WTC11 (cell line): Measurements from ENCODE around the gene SRI. TPM values are rescaled to one million over a fixed set of nuclear protein-coding genes. Genes with fewer than 3 reads are reported as not detected.

Experiments used
- ATAC-seq: fragments of 200-7000 bp; cut with Tn5 transposase; 2 replicates; pipeline ENCODE4 v1.10.0; 2021; ENCODE audit warnings: mild to moderate bottlenecking, moderate library complexity
- CTCF ChIA-PET: fragments of 300-600 bp; sonication (Branson Sonifier 250); formaldehyde crosslinking; loops from one replicate; lab custom pipeline; 2021; ENCODE audit warnings: antibody characterized with exemption; lab: Charles Lee
- POLR2A ChIA-PET: fragments of 350-600 bp; sonication (Branson Sonifier 250); formaldehyde crosslinking; loops from one replicate; lab custom pipeline; 2021; ENCODE audit warnings: antibody characterized with exemption; lab: Charles Lee
- DNase-seq: peaks from one replicate; pipeline ENCODE4 v3.0.0; 2021; ENCODE audit warnings: low spot score
- H3K27ac Mint-ChIP-seq: 2 replicates; pipeline ENCODE4 v1.8.0; 2021; ENCODE audit warnings: mixed read lengths
- H3K27me3 Mint-ChIP-seq: 2 replicates; pipeline ENCODE4 v1.8.0; 2021; ENCODE audit warnings: low read depth, mild to moderate bottlenecking, moderate library complexity, mixed read lengths
- H3K36me3 Mint-ChIP-seq: 2 replicates; pipeline ENCODE4 v1.8.0; 2021; ENCODE audit warnings: mixed read lengths
- H3K4me1 Mint-ChIP-seq: 2 replicates; pipeline ENCODE4 v1.8.0; 2022; ENCODE audit warnings: mixed read lengths
- H3K4me3 Mint-ChIP-seq: 2 replicates; pipeline ENCODE4 v1.8.0; 2021; ENCODE audit warnings: mild to moderate bottlenecking, moderate library complexity, mixed read lengths
- H3K9me3 Mint-ChIP-seq: 2 replicates; pipeline ENCODE4 v1.8.0; 2021; ENCODE audit warnings: mixed read lengths
- ATF1 ChIP-seq: sonication (generic); formaldehyde crosslinking; IDR thresholded peaks from 2 replicates; pipeline ENCODE4 v1.8.1; 2023; ENCODE audit warnings: mild to moderate bottlenecking, moderate library complexity, missing genetic modification reagents
- ESRRA ChIP-seq: sonication (generic); formaldehyde crosslinking; IDR thresholded peaks from 2 replicates; pipeline ENCODE4 v1.8.1; 2022; ENCODE audit warnings: mild to moderate bottlenecking, missing genetic modification reagents, borderline replicate concordance
- GRHL2 ChIP-seq: fragments of 250-450 bp; sonication (Bioruptor Pico); IDR thresholded peaks from 2 replicates; pipeline ENCODE4 v1.8.0; 2022; ENCODE audit warnings: mild to moderate bottlenecking, moderate library complexity; ENCODE audit not compliant: insufficient replicate concordance, severe bottlenecking
- HMGA2 ChIP-seq: fragments of 250-450 bp; sonication (Bioruptor Pico); IDR thresholded peaks from 2 replicates; pipeline ENCODE4 v1.4.0; 2021; ENCODE audit warnings: mild to moderate bottlenecking, moderate library complexity
- KAT7 ChIP-seq: sonication (generic); formaldehyde crosslinking; IDR thresholded peaks from 2 replicates; pipeline ENCODE4 v1.8.1; 2023; ENCODE audit warnings: missing genetic modification reagents, mild to moderate bottlenecking, borderline replicate concordance
- MXD4 ChIP-seq: fragments of 250-450 bp; sonication (Bioruptor Pico); IDR thresholded peaks from 2 replicates; pipeline ENCODE4 v1.8.0; 2021; ENCODE audit warnings: mild to moderate bottlenecking, moderate library complexity, borderline replicate concordance
- NFATC4 ChIP-seq: fragments of 250-450 bp; sonication (Bioruptor Pico); IDR thresholded peaks from 2 replicates; pipeline ENCODE4 v1.9.0; 2021; ENCODE audit warnings: mild to moderate bottlenecking
- NR3C1 ChIP-seq: sonication (generic); formaldehyde crosslinking; conservative IDR thresholded peaks from 2 replicates; pipeline ENCODE4 v1.8.1; 2023; ENCODE audit warnings: low read depth, mild to moderate bottlenecking, missing genetic modification reagents
- OVOL2 ChIP-seq: fragments of 250-450 bp; sonication (Bioruptor Pico); IDR thresholded peaks from 2 replicates; pipeline ENCODE4 v1.9.0; 2021; ENCODE audit warnings: mild to moderate bottlenecking, borderline replicate concordance
- RORB ChIP-seq: fragments of 250-450 bp; sonication (Bioruptor Pico); IDR thresholded peaks from 2 replicates; pipeline ENCODE4 v1.9.0; 2021; ENCODE audit warnings: mild to moderate bottlenecking
- SMAD4 ChIP-seq: sonication (generic); formaldehyde crosslinking; IDR thresholded peaks from 2 replicates; pipeline ENCODE4 v1.8.0; 2022; ENCODE audit warnings: mild to moderate bottlenecking, missing genetic modification reagents
- SP1 ChIP-seq: sonication (generic); formaldehyde crosslinking; conservative IDR thresholded peaks from 2 replicates; pipeline ENCODE4 v1.8.1; 2022; ENCODE audit warnings: missing genetic modification reagents
- TCF7 ChIP-seq: sonication (generic); formaldehyde crosslinking; IDR thresholded peaks from 2 replicates; pipeline ENCODE4 v1.8.0; 2022; ENCODE audit warnings: mild to moderate bottlenecking, low read depth, missing genetic modification reagents, moderate library complexity
- ZNF121 ChIP-seq: sonication (generic); formaldehyde crosslinking; IDR thresholded peaks from 2 replicates; pipeline ENCODE4 v1.8.0; 2023; ENCODE audit warnings: missing genetic modification reagents
- ZNF219 ChIP-seq: sonication (generic); formaldehyde crosslinking; IDR thresholded peaks from 2 replicates; pipeline ENCODE4 v1.8.0; 2023; ENCODE audit warnings: missing genetic modification reagents, mild to moderate bottlenecking, borderline replicate concordance
- ZNF396 ChIP-seq: fragments of 250-450 bp; sonication (Bioruptor Pico); IDR thresholded peaks from 2 replicates; pipeline ENCODE4 v1.8.0; 2021; ENCODE audit warnings: mild to moderate bottlenecking, moderate library complexity, borderline replicate concordance
- total RNA-seq: library from RNA; stranded (reverse); gene quantifications from 3 replicates; pipeline ENCODE4 v1.2.3, GENCODE V29; 2021
- TF ChIP-seq, protein P1 (sequence below): fragments of 250-450 bp; sonication (Bioruptor Pico); conservative IDR thresholded peaks from 2 replicates; pipeline ENCODE4 v1.9.0; 2021; ENCODE audit warnings: mild to moderate bottlenecking
- TF ChIP-seq, protein P2 (sequence below): sonication (generic); formaldehyde crosslinking; IDR thresholded peaks from 2 replicates; pipeline ENCODE4 v1.8.1; 2022; ENCODE audit warnings: missing genetic modification reagents, borderline replicate concordance
- TF ChIP-seq, protein P3 (sequence below): sonication (generic); formaldehyde crosslinking; IDR thresholded peaks from 2 replicates; pipeline ENCODE4 v1.8.0; 2022; ENCODE audit warnings: mild to moderate bottlenecking, missing genetic modification reagents
- TF ChIP-seq, protein P4 (sequence below): sonication (generic); formaldehyde crosslinking; IDR thresholded peaks from 2 replicates; pipeline ENCODE4 v1.8.0; 2023; ENCODE audit warnings: mild to moderate bottlenecking, missing genetic modification reagents
- TF ChIP-seq, protein P5 (sequence below): sonication (generic); formaldehyde crosslinking; IDR thresholded peaks from 2 replicates; pipeline ENCODE4 v1.8.1; 2022; ENCODE audit warnings: mild to moderate bottlenecking, moderate library complexity, missing genetic modification reagents
- TF ChIP-seq, protein P6 (sequence below): fragments of 250-450 bp; sonication (Bioruptor Pico); IDR thresholded peaks from 2 replicates; pipeline ENCODE4 v1.9.0; 2021; ENCODE audit warnings: mild to moderate bottlenecking

SRI gene
- total RNA-seq, 1 experiment from 2014 or later, result 135 TPM

DNA sequence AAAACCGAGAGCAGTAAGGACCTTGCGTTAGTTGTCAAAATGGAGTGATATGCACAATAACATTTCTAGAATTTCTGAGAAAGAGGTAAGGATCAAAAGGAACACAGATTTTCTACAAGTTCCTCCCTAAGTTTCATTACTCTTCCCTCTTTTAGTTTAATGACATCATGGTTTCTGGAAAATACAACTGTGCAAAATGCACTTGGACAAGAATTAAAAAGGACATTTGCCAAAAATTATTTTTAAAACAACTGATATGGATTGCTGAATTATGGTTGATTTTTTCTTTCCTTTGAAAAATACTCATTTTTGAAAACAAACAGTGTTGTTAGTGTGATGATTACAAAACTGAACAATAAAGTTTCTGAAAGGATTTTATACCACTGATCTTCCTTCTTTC is 52.1 kb downstream of the SRI start:
- ATAC-seq, result no peak
- Mint-ChIP-seq H3K4me3 (no peak overlapping the region), H3K9me3 (no peaks in the 10 kb centered on the region), H3K27me3 (no peaks in the 10 kb centered on the region), H3K36me3 (no peaks in the 10 kb centered on the region), H3K27ac (peak overlapping the region; percentile 67; the same call in 1 of the 2 replicates), H3K4me1 (no peaks in the 10 kb centered on the region)
- ChIA-PET POLR2A (no interaction called here), CTCF (interaction anchor here (1.2 kb wide), 1 partner anchor 177 kb away, joined by 3 read pairs; no protein-coding TSS in a partner anchor)
- no peak for DNase-seq
- no peak for TF ChIP-seq MXD4
- no peak for TF ChIP-seq ESRRA (CRISPR knock-in tag)
- no peak for TF ChIP-seq ZNF121
- no peak for TF ChIP-seq NR3C1 (CRISPR knock-in tag)
- TF ChIP-seq TCF7 (CRISPR knock-in tag), result no peak
- no peak for TF ChIP-seq NFATC4 (CRISPR knock-in tag)
- TF ChIP-seq, protein P1, sequence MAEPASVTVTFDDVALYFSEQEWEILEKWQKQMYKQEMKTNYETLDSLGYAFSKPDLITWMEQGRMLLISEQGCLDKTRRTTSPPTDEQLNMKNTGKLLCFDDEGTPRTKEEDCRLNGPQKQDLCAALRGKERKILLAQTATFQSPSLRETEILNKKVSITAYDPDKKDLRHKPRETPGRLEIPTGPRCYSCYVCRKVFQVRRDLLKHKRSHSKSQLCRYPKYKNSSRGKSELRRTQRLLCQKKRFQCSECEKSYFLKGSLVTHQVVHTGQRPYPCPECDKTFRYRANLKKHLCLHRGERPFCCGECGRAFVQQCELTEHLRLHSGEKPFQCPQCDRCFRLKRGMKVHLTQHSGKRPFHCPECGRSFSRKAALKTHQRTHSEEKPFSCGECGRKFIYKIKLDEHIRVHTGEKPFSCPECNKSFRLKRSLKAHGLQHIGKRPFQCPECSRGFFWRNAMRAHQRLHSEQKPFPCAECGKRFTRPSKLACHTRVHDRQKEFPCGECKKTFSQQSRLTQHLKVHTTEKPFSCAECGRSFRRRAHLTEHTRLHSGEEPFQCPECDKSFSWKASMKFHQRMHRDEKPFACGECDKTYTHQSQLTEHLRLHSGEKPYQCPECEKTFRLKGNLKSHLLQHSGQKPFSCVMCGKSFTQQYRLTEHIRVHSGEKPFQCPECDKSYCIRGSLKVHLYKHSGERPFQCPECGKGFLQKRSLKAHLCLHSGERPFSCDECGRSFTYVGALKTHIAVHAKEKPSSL, result no peak
- no peak for TF ChIP-seq ZNF396 (CRISPR knock-in tag)
- TF ChIP-seq HMGA2 (CRISPR knock-in tag), result no peak
- TF ChIP-seq, protein P2, sequence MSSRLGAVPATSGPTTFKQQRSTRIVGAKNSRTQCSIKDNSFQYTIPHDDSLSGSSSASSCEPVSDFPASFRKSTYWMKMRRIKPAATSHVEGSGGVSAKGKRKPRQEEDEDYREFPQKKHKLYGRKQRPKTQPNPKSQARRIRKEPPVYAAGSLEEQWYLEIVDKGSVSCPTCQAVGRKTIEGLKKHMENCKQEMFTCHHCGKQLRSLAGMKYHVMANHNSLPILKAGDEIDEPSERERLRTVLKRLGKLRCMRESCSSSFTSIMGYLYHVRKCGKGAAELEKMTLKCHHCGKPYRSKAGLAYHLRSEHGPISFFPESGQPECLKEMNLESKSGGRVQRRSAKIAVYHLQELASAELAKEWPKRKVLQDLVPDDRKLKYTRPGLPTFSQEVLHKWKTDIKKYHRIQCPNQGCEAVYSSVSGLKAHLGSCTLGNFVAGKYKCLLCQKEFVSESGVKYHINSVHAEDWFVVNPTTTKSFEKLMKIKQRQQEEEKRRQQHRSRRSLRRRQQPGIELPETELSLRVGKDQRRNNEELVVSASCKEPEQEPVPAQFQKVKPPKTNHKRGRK (CRISPR knock-in tag), result no peak
- no peak for TF ChIP-seq GRHL2 (CRISPR knock-in tag)
- no peak for TF ChIP-seq RORB (CRISPR knock-in tag)
- TF ChIP-seq, protein P3, sequence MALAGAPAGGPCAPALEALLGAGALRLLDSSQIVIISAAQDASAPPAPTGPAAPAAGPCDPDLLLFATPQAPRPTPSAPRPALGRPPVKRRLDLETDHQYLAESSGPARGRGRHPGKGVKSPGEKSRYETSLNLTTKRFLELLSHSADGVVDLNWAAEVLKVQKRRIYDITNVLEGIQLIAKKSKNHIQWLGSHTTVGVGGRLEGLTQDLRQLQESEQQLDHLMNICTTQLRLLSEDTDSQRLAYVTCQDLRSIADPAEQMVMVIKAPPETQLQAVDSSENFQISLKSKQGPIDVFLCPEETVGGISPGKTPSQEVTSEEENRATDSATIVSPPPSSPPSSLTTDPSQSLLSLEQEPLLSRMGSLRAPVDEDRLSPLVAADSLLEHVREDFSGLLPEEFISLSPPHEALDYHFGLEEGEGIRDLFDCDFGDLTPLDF (CRISPR knock-in tag), result no peak

DNA sequence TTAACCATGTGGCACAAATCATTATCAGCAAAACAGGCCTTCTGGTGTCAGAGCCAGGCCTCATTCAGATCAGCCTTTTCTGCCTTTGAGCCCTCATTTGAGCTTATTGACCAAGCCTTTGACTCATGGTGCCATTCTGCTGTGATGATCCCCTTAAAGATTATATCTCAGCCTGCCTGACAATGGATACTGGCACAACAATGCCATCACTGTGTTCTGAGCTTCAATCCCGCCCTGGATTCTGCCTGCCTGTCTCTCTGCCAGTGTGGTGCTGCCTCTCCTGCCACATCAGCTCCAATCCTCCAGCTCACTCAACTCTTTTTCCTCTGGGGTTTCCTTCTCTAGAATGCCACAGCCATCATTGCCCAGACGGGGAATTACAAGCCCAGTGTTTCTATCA is 52.6 kb downstream of the SRI start:
- ChIA-PET CTCF (interaction anchor here (1.2 kb wide), 1 partner anchor 178 kb away, joined by 3 read pairs; no protein-coding TSS in a partner anchor), POLR2A (no interaction called here)
- no peaks in the 10 kb centered on the region for H3K27me3 Mint-ChIP-seq
- no peak for ATAC-seq
- H3K9me3 Mint-ChIP-seq, result no peaks in the 10 kb centered on the region
- H3K4me1 Mint-ChIP-seq, result no peaks in the 10 kb centered on the region
- peak overlapping the region; percentile 67; the same call in 1 of the 2 replicates for H3K27ac Mint-ChIP-seq
- no peak for DNase-seq
- H3K36me3 Mint-ChIP-seq, result no peaks in the 10 kb centered on the region
- no peak overlapping the region for H3K4me3 Mint-ChIP-seq
- no peak for TF ChIP-seq NR3C1 (CRISPR knock-in tag)
- TF ChIP-seq ATF1 (CRISPR knock-in tag), result no peak
- TF ChIP-seq KAT7, result no peak
- TF ChIP-seq, protein P4, sequence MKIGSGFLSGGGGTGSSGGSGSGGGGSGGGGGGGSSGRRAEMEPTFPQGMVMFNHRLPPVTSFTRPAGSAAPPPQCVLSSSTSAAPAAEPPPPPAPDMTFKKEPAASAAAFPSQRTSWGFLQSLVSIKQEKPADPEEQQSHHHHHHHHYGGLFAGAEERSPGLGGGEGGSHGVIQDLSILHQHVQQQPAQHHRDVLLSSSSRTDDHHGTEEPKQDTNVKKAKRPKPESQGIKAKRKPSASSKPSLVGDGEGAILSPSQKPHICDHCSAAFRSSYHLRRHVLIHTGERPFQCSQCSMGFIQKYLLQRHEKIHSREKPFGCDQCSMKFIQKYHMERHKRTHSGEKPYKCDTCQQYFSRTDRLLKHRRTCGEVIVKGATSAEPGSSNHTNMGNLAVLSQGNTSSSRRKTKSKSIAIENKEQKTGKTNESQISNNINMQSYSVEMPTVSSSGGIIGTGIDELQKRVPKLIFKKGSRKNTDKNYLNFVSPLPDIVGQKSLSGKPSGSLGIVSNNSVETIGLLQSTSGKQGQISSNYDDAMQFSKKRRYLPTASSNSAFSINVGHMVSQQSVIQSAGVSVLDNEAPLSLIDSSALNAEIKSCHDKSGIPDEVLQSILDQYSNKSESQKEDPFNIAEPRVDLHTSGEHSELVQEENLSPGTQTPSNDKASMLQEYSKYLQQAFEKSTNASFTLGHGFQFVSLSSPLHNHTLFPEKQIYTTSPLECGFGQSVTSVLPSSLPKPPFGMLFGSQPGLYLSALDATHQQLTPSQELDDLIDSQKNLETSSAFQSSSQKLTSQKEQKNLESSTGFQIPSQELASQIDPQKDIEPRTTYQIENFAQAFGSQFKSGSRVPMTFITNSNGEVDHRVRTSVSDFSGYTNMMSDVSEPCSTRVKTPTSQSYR (CRISPR knock-in tag), result no peak
- TF ChIP-seq ZNF219, result no peak
- TF ChIP-seq OVOL2, result no peak
- TF ChIP-seq, protein P5, sequence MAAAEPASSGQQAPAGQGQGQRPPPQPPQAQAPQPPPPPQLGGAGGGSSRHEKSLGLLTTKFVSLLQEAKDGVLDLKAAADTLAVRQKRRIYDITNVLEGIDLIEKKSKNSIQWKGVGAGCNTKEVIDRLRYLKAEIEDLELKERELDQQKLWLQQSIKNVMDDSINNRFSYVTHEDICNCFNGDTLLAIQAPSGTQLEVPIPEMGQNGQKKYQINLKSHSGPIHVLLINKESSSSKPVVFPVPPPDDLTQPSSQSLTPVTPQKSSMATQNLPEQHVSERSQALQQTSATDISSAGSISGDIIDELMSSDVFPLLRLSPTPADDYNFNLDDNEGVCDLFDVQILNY (CRISPR knock-in tag), result no peak
- TF ChIP-seq SP1 (CRISPR knock-in tag), result no peak
- TF ChIP-seq SMAD4 (CRISPR knock-in tag), result no peak
- TF ChIP-seq, protein P6, sequence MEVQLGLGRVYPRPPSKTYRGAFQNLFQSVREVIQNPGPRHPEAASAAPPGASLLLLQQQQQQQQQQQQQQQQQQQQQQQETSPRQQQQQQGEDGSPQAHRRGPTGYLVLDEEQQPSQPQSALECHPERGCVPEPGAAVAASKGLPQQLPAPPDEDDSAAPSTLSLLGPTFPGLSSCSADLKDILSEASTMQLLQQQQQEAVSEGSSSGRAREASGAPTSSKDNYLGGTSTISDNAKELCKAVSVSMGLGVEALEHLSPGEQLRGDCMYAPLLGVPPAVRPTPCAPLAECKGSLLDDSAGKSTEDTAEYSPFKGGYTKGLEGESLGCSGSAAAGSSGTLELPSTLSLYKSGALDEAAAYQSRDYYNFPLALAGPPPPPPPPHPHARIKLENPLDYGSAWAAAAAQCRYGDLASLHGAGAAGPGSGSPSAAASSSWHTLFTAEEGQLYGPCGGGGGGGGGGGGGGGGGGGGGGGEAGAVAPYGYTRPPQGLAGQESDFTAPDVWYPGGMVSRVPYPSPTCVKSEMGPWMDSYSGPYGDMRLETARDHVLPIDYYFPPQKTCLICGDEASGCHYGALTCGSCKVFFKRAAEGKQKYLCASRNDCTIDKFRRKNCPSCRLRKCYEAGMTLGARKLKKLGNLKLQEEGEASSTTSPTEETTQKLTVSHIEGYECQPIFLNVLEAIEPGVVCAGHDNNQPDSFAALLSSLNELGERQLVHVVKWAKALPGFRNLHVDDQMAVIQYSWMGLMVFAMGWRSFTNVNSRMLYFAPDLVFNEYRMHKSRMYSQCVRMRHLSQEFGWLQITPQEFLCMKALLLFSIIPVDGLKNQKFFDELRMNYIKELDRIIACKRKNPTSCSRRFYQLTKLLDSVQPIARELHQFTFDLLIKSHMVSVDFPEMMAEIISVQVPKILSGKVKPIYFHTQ (CRISPR knock-in tag), result no peak
- TF ChIP-seq, protein P1, result no peak
